ENCODE measurements around the gene ACY1.

ACY1 gene

DNA sequence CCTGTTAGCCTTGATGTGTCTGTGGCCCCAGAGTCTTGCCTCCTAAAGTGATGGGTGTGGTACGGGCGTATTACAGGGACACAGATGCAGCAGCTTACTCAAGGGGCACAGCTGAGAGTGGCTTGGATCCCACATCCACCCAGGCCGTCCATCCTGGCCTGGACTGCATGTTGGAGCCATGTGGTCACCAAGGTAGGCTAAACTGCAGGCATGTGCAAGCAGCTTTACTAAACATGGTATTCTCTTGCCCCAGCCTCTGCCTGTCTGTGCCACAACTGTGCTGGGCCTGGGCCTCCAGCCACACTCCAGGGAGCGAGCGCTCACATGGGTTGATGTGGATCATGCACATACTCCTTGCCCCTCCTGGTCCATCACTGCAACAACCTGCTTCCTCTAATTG lies 34.2 kb upstream of the ACY1 start:
- TF ChIP-seq, protein P1, sequence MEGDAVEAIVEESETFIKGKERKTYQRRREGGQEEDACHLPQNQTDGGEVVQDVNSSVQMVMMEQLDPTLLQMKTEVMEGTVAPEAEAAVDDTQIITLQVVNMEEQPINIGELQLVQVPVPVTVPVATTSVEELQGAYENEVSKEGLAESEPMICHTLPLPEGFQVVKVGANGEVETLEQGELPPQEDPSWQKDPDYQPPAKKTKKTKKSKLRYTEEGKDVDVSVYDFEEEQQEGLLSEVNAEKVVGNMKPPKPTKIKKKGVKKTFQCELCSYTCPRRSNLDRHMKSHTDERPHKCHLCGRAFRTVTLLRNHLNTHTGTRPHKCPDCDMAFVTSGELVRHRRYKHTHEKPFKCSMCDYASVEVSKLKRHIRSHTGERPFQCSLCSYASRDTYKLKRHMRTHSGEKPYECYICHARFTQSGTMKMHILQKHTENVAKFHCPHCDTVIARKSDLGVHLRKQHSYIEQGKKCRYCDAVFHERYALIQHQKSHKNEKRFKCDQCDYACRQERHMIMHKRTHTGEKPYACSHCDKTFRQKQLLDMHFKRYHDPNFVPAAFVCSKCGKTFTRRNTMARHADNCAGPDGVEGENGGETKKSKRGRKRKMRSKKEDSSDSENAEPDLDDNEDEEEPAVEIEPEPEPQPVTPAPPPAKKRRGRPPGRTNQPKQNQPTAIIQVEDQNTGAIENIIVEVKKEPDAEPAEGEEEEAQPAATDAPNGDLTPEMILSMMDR (conservative IDR thresholded peaks at IDR 0.05) = no peak
- no peak for TF ChIP-seq ZFX (IDR thresholded peaks at IDR 0.05)
- no peak overlapping the region for H3K27ac ChIP-seq

DNA sequence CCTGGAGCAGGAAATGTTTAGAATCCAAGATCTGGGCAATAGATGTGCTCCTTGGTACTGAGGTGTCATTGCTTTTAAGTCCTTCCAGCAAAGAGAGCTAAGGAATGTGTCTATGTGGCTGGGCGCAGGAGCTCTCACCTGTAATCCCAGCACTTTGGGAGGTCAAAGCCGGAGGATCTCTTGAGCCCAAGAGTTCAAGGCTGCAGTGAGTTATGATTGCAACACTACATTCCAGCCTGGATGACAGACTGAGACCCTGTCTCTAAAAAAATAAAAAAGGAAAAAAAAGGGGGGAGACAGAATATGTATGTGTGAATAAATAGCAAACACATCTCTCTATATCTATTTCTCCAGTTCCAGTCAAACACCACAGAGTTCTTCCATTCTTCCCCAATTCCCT lies 32.4 kb upstream of the ACY1 start:
- no peak for TF ChIP-seq ZFX (IDR thresholded peaks at IDR 0.05)
- TF ChIP-seq, protein P1 (conservative IDR thresholded peaks at IDR 0.05) = no peak
- no peak overlapping the region for H3K27ac ChIP-seq

DNA sequence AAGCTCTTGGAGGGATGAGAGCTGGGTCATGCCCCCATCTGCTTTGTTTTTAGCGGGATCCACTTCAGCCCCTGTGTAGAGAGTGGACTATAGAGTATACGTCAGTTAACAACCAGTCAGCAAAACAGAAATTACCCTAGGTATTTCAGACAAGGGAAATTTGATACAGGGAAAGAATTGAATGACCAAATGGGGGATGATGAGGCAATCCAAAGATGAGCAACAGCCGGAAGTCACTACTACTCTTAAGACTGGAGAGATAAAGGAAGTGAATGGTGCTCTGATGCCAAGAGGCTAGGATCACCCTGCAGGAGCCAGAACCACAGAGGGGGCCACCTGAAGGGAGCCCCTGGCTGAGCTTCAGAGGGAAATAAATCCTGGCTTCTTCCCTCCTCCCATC lies 29.9 kb upstream of the ACY1 start:
- no peak overlapping the region for H3K27ac ChIP-seq
- no peak for TF ChIP-seq ZFX (IDR thresholded peaks at IDR 0.05)
- TF ChIP-seq, protein P1 (conservative IDR thresholded peaks at IDR 0.05) = no peak

DNA sequence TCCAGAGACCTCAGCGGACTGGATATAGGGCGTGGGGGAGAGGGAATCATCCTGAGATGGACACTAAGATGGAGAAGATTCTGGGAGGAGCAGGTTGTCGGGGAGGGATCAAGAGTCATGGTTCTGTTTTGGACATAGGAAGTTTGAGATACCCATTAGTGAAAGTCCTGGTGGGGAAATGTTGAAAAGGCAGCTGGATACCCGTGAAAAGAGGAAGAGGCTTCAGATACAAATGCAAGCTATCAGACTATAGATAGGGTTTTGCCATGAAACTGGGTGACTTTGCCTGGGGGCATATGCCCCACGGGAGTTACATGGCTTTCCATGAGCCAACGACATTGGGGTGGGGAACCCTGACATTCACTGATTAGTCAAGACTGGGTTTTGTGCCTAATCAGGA lies 29.2 kb upstream of the ACY1 start:
- H3K27ac ChIP-seq = no peak overlapping the region
- TF ChIP-seq, protein P1 (conservative IDR thresholded peaks at IDR 0.05) = no peak
- no peak for TF ChIP-seq ZFX (IDR thresholded peaks at IDR 0.05)

DNA sequence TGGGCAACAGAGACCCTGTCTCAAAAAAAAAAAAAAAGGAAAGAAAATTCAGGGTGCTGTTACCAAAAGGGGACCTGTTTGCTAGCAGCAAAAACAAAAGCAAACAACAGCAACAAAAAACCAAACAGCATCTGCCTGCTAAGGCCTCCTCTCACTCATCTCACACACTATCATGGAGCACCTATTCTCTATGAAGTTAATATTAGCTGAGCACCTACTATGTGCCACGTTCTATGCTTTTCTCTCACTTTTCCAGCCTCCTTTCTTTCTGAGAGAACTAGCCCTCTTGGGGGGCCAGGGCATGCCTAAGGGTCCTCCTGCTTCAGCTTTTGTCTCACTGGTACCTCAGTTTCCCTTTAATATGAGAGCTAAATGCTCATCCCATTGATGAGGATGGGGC lies 28.6 kb upstream of the ACY1 start:
- TF ChIP-seq ZFX (IDR thresholded peaks at IDR 0.05) = no peak
- TF ChIP-seq, protein P1 (conservative IDR thresholded peaks at IDR 0.05) = no peak
- no peak overlapping the region for H3K27ac ChIP-seq

DNA sequence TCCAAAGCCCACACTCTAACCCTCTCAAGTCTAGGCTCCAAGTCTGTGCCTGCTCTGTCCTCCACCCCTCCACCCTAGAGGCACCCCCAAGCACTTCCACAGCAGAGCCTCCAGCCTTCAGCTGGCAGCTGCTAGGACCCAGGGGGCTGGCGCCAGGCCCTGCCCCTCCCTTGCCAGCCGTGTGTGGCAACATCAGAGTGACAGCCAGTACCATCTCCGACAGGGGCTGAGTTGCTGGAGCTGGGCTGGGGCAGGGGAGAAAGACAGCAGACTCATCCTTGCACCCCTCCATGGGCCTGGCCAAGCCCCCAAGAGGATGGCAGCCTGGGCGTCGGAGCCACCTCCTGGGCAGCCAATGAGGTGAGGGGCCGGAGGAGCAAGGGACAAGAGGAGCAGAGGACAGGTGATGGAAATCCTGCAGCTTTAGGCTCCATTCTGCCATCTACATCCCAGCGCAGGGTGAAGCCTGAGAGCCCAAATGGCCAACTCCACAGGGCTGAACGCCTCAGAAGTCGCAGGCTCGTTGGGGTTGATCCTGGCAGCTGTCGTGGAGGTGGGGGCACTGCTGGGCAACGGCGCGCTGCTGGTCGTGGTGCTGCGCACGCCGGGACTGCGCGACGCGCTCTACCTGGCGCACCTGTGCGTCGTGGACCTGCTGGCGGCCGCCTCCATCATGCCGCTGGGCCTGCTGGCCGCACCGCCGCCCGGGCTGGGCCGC lies 28.0 kb upstream of the ACY1 start, which contains the start of gene GPR62:
TSS of gene GPR62 (plus strand) at position 207 of the 718 bp plus-strand sequence. CDS start at position 479, 272 bp downstream.
- TF ChIP-seq ZFX (IDR thresholded peaks at IDR 0.05) = no peak
- TF ChIP-seq, protein P1 (conservative IDR thresholded peaks at IDR 0.05) = no peak

DNA sequence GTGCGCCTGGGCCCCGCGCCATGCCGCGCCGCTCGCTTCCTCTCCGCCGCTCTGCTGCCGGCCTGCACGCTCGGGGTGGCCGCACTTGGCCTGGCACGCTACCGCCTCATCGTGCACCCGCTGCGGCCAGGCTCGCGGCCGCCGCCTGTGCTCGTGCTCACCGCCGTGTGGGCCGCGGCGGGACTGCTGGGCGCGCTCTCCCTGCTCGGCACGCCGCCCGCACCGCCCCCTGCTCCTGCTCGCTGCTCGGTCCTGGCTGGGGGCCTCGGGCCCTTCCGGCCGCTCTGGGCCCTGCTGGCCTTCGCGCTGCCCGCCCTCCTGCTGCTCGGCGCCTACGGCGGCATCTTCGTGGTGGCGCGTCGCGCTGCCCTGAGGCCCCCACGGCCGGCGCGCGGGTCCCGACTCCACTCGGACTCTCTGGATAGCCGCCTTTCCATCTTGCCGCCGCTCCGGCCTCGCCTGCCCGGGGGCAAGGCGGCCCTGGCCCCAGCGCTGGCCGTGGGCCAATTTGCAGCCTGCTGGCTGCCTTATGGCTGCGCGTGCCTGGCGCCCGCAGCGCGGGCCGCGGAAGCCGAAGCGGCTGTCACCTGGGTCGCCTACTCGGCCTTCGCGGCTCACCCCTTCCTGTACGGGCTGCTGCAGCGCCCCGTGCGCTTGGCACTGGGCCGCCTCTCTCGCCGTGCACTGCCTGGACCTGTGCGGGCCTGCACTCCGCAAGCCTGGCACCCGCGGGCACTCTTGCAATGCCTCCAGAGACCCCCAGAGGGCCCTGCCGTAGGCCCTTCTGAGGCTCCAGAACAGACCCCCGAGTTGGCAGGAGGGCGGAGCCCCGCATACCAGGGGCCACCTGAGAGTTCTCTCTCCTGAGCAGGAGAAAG lies 27.2 kb upstream of the ACY1 start:
- H3K27ac ChIP-seq = no peak overlapping the region
- TF ChIP-seq, protein P1 (conservative IDR thresholded peaks at IDR 0.05) = no peak
- no peak for TF ChIP-seq ZFX (IDR thresholded peaks at IDR 0.05)

More for the DNA sequence above, 28.0 kb upstream of the ACY1 start, which contains the start of gene GPR62:
- no peak within 1 kb of the TSS for H3K27ac ChIP-seq

All from C4-2B (cell line).